ENCODE data around the gene MRC2.
"Not testable (repeated sequence)": the region's sequence is repeated elsewhere in the genome, so short reads cannot be mapped to it uniquely, and the experiment has no call there.

The MRC2 gene

DNA sequence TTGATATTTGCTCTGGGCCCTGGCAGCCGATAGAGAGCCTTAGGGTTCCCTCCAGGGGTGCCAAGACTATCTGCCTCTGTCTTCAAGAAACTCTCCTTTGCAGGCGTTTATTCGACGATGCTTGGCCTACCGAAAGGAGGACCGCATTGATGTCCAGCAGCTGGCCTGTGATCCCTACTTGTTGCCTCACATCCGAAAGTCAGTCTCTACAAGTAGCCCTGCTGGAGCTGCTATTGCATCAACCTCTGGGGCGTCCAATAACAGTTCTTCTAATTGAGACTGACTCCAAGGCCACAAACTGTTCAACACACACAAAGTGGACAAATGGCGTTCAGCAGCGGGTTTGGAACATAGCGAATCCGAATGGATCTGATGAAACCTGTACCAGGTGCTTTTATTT is 15.2 kb upstream of the MRC2 start:
- FAIRE-seq; DNase-seq (ENCODE audit: extremely low spot score, insufficient read length, low read depth): not testable (repeated sequence)

DNA sequence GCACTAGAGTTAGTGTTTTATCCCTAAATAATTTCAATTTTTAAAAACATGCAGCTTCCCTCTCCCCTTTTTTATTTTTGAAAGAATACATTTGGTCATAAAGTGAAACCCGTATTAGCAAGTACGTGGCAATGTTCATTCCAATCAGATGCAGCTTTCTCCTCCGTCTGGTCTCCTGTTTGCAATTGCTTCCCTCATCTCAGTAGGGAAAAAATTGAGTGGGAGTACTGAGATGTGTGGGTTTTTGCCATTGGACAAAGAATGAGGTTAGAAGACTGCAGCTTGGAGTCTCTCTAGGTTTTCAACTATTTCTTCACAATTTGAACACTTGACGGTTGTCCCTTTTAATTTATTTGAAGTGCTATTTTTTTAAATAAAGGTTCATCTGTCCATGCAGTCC is 14.4 kb upstream of the MRC2 start:
- not testable (repeated sequence) for FAIRE-seq; DNase-seq (ENCODE audit: extremely low spot score, insufficient read length, low read depth)

DNA sequence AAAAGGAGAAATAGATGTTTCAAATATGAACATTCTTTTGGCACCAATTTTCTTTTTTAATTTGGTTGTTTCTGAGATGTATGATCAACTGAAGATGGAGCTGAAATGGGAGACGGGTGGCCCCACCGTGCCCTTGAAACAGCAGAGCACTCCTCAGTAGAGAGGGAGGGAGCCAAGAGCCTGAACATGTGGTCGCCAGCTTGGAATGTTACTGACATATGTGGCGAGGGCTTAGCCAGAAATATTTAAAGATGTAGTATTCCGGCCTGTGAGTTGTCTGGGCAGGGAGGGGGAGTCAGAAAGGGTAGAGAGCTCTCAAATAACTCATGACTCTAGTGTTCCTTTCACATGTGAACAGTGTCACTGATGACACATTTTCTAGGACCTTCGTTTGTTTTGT is 13.3 kb upstream of the MRC2 start:
- FAIRE-seq (no peak), DNase-seq (ENCODE audit: extremely low spot score, insufficient read length, low read depth) (no peak)

DNA sequence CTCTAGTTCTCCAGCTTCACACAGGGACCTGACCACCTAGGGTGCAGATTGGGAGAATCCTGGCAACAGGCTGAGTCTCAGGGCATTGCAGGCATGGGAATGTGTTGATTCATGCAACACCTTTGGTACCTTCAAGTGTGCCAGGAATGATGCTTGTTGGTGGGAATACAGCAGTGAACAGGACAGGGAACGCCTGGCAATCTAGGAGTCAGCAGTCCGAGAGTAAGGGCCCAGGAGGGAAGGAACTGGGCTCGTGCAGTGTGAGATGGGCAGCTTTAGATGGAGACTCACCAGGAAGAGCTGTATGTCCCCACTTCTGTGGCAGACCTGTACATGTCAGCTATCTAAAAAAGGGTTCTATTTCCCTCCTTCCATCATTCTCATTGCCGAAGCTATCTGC is 12.0 kb upstream of the MRC2 start:
- FAIRE-seq (no peak), DNase-seq (ENCODE audit: extremely low spot score, insufficient read length, low read depth) (no peak)

DNA sequence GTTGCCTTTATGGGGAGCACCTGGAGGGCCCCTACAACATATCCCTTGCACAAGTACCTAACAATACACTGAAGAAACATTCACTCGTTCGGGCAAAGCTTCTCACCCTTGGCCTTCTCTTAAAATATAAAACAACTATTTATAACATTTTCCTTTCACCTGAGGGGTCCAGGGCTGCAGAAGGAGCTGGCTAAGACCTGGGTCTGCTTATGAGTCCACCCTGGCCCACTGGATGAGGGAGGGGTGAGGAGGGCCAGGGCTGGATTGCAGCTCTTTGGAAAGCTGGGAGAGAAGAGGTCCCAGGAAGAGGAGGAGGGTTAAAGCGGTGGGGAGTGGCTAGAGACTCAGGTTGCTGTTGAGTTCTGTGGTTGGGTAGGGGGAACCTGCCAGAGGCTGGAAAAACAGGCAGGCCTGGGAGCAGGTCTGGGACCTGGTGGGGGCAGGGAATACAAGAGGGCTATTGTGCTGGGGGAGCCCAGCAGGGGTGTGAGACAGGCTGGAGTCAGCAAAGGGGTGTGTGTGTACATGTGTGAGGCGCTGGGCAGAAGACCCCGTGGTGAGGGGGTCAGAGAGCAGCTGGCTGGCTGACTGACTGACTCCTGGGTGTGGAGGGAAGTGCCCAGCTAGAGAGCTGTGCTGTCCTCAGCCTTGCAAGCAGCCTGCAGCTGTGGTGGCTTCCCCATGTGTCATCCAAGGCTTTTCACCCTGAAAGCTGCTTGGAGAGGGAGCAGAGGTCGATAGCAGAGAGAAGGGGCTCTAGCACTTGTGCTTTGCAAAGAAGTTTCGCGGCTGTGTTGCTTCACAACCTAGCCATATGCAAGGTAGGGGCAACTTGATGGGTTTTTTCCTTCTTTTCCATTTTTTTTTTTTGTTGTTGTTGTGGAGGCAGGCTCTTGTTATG is 10.2 kb upstream of the MRC2 start:
- FAIRE-seq (no peak), DNase-seq (ENCODE audit: extremely low spot score, insufficient read length, low read depth) (no peak)

DNA sequence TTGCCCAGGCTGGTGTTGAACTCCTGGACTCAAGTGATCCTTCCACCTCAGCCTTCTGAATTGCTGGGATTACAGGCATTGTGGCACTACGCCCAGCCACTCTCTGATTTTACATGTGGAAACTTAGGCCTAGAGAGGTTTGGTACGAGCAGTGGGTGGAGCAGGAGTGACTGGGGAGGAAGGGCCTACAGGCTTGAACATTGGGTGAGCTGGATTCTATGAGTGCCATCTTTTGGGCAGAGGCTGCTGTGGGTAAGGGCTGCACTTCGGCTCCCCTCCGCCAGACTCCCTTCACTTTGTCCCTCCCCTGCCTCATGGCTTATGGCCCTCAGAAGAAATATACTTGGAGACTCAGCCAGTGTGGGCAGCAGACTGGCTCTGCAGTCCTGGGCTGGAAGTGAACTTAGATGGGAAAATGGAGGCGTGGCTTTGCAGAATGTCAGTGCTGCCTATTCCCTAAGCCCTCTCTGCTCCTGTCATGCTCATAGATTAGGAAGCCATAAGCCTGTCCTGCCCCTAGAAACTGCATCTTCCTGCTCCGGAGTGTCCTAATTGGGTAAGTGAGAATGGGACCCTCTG is 9.5 kb upstream of the MRC2 start:
- no peak for FAIRE-seq
- DNase-seq (ENCODE audit: extremely low spot score, insufficient read length, low read depth) = no peak

DNA sequence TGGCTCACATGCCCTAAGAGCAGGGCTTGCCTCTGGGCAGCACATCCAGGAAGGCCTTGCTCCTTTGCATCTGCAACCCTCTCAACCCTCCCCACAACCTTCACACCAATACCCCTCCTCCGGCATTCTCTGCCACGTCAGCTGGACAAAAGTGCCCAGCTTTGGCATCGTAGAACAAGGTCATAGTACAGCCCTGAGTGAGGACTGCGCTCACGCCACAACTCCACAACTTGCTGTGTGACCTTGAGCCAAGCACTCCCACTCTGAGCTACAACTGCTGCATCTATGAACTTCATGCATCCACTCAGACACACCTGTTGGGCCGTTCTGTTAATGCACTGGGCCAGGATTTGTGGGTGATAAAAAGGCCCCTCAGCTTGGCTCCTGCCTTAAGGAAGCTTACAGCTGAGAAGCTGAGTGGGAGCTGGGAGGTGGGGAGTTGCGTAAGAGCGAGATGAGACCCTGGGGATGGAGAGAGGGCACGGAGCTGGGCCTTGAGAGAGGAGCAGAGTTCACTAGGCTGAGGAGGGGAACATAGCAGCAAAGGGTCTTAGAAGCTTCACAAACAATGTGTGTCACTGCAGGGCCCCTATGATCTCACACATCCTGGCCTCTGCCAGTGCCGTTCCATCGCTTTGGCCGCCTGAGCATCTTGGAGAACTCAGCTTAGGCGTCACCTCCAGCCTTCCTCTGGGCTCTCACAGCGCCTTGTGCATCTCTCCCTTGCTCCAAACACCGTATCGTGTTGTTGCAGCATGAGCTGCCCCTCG is 8.6 kb upstream of the MRC2 start:
- DNase-seq (ENCODE audit: extremely low spot score, insufficient read length, low read depth) = no peak
- no peak for FAIRE-seq

DNA sequence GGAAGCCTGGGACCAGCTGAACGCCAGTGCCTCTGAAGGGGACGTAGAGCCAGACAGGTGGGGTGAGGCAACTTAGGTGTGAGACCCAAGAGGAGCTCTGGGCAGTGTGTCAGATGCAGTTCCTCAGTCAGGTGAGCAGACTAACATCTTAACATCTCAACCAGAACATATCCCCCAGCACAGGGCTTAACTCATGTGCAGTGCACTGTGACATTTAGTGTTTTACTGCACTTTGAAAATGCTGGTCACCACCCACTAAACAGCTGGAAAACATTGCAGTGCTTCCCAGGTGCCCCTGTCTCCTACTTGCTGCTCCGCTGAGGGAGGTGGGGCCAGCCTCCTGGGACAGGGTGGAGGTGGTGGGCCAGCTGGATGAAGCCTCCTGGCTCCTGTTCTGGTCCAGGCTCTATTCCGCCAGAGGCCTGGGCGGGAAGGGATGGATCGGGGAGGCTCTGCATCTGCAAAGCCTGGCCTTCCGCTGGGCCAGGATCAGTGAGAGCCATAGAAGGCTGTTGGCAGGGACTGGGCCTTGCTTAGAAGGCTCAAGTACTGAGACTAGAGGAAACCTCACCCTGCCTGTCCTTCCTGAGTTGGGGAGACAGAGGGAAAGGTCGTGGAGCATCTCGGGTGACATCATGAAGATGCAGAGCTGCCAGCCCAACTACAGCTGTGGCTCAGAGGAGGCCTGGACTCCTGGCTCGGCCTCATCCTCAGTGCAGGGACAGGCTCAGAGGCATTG is 7.9 kb upstream of the MRC2 start:
- FAIRE-seq (no peak), DNase-seq (ENCODE audit: extremely low spot score, insufficient read length, low read depth) (no peak)

DNA sequence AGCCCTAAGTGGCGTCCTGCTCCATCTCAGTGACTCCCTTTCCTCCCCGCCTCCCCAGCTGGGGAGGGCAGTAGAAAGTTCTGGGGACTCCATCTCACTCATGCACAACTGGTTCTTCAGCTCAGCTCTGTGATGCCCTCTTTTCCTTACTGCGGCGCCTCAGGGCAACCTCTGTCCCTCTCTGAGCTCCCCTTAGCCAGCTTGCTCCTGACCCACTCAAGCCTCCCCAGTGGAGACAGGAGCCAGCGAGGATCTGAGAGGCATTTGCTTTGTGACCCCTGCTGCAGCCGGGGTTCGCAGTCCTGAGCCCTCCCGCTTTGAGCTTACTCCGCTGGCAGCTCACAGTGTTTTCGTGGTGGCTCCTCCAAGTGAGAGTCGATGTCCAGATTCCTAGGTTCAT is 6.2 kb upstream of the MRC2 start:
- FAIRE-seq (no peak), DNase-seq (ENCODE audit: extremely low spot score, insufficient read length, low read depth) (no peak)

DNA sequence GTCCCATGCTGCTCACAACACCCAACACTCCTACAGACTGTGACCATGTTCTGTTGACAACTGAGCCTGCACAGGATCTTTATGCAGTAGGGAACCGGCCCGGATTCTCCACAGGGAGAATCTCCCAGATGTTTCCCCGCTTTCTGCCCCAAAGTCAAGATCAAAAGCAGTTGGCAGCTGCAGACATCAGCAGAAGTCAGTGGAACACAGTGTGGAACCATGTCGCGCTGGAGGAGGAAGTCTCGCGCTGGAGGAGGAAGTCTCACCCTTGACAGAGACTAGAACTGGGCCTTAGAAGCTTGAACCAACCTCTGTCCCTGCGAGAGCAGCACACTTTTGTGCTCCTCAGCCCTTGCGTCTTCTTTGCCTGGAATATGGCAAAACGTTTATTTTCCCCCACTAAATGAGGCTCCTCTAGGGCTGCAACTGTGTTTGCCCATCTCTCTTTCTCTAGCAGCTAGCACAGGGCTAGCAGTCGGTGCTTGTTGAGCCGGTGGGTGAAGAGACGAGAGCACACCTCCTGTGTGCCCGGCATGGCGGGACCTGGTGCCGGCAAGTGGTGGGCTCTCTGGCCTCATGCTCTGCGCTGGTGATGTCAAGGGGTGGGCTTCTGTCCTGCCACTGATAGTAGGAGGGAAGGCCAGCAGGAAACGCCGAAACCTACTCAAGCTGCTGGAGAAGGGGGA is 2.1 kb upstream of the MRC2 start:
- FAIRE-seq = no peak
- no peak for DNase-seq (ENCODE audit: extremely low spot score, insufficient read length, low read depth)

DNA sequence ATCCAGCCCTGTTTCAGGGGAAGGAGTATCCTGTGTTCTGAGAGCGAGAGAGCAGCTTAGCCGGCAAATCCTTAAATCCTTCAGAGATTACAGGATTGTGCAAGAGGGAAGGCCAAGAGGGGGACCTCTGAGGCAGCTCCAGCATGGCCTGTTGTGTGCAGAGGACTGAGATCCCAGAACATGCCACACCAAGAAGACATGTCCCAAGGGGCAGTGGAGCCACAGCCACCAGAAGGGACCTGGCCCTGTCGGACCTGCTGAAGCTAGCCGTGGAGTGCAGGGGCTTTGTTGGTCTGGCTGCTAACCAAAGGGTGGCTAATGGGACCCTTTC is 1.6 kb upstream of the MRC2 start:
- DNase-seq (ENCODE audit: extremely low spot score, insufficient read length, low read depth) (no peak), FAIRE-seq (no peak)

DNA sequence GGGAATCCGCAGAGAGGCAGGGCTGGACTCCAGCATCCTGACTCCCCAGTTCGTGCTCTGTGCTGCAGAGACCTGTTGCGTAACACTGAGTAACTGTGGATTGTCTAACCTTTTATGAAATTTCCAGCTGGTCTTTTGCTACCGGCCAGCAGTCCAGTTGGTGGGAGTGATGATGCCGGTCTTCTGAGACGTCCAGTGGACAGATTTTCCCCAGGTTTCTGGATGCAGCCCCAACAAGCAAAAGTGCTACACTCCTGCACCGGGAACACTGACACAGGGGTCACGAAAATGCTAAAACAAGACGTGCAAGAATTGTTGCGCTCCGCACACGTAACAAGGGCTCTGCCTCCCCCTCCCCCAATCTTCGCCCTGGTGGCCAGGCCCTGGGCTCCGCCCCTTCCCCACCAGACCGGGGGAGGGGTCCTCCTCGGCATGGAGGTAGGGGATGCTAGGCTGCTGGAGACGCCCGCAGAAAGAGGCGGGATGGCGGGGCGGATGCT is 701 bp upstream of the MRC2 start:
- DNase-seq (ENCODE audit: extremely low spot score, insufficient read length, low read depth) = no peak
- FAIRE-seq = no peak

DNA sequence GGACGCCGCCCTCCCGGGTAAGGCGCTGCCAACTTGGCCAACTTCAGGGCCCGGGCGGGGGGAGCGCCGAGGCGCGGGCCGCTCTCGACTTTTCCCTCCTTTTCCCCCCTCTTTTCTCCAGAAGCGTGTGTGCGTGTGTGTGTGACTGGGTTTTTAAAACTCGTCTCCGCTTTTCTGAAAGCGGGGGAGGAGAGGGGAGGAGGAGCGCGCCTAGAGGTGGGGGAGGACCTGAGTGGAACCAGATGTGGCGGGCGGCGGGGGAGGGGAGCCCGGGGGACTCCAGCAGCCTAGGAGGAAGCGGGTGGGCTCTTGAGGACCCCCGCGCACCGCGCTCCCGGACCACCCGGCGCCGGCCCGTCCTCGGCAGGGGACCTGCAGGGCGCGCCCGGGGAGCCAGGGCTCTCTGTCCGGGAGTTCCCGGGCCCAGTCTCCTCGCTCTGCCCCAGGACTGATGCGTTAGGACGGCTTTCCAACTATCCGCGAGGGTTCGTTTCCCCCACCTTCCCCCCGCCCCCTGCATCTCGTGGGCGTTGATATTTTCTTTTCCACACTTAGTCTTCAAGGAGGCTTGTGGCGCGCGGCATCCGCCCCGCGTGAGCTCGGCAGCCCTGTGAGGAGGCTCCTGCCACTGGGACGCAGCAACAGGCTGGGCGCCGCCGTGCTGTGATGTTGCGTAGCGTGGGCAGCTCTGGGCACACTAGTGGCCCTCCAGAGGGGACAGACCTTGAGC is 599 bp downstream of the MRC2 start:
- DNase-seq (ENCODE audit: extremely low spot score, insufficient read length, low read depth) = no peak
- FAIRE-seq = peak; percentile 18

DNA sequence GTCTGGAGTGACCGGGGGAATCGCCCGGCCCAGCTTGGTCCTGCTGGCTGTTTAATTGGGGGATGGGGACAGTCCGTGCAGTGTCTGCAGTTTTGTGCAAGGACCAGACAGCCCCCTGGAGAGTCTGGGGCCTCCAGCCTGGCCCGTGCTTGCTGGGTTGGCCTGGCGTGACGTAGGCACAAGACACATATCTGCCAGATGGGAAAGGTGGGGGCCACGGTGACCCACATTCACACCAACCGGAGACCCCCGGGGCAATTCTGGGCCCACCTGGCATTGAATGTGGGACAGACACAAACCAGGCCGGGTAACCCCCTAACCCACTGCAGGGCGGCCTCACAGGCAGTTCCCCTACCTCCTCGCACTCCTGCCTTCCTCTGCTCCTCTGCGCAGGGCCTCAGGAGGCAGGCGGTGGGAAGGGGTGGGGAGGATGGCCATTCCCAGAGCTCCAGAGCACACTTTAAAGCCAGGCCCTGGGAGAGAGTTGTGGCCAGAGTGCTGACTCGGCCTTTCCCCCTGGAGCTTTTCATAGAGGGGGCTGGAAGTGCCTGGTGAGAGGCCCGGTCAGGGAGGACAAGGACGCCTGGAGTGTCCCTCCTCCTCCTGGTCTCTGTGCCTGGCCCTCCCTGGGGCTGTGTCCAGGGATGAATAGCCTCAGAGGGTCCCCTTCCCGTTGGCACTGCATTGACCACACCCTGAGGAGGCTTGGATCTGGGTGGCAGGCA is 1.5 kb downstream of the MRC2 start:
- no peak for FAIRE-seq

DNA sequence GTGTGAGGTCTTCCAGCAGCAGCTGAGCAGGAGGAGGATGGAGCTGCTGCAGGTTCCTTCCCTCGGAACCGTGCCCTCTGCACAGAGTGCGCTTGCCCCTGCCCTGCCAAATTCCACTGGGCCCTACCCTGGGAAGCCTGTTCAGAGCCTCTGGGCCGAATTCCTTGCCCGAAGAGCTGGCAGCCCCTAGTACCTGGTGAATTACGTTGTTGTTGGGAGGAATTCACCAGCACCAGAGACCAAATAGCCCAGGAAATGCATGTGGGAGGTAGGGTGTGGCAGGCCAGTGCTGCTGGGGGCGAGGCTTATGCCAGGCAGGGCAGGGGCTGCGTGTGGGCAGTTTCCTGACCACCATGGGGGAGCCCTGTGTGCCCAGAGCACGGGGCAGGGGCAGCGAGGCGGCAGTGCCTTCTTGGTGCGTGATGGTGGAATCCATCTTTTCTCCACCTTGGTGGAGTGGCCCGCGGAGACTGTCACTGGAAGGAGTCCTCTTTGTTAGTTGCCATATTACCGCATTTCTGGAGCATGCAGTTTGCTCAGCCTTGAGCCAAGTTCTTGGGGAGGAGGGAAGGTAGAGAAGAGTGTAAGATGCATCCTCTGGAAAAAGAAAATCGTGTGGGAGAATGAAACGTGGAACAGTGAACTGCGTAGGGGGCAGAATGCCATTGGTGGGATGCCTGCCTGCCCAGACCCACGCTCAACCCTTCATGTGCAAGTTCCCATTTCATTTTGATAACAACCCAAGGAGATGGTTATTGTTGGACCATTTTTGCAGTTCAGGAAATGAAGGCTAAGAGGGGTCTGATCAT is 2.3 kb downstream of the MRC2 start:
- no peak for FAIRE-seq
- no peak for DNase-seq (ENCODE audit: extremely low spot score, insufficient read length, low read depth)

More for the DNA sequence above, 1.5 kb downstream of the MRC2 start:
- no peak for DNase-seq (ENCODE audit: extremely low spot score, insufficient read length, low read depth)

DNA sequence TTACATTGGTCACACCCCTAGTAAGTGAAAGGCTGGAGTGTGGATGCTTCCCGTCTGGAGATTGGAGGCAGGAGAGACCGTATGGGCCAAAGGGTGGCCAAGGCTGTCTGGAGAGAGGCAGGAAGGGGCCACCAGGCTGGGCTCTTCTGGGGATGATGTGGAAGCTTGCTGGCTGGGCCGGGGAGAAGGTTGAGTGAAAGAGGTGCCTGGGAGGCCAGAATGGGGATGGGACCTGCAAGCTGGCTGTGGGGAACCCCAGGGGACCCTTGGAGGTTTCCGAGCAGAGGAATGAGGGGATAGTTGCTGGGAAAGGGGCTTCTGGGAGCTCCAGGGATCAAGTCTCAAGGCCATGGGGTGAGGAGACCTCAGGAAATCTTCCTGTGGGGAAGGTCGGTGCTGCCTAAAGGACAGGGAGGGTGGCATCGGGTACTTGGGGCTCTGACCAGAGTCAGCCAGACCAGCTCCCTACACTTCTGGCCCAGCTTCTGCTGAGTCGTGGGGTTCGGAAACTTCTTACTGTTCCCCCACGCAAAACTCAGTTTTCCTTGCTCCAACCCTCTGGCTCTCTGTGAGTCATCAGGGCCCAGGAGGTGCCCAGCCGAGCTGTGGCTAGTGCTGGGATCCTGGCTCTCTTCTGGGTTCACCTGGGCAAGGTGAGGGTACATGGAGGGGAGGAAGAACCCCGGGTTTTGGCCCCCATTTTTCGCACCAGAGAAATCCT is 3.1 kb downstream of the MRC2 start:
- DNase-seq (ENCODE audit: extremely low spot score, insufficient read length, low read depth) = no peak
- FAIRE-seq = no peak
